WTC11 (cell line): Measurements from ENCODE around the gene NUP62.

ENCODE experiments used
- FOXJ3 ChIP-seq: sonication (generic); formaldehyde crosslinking; IDR thresholded peaks from 2 replicates; pipeline ENCODE4 v1.9.0; 2021; ENCODE audit warnings: missing genetic modification reagents, mild to moderate bottlenecking, borderline replicate concordance
- JUN ChIP-seq: sonication (generic); formaldehyde crosslinking; IDR thresholded peaks from 2 replicates; pipeline ENCODE4 v1.8.0; 2023; ENCODE audit warnings: mild to moderate bottlenecking, missing genetic modification reagents
- NFYB ChIP-seq: sonication (generic); formaldehyde crosslinking; conservative IDR thresholded peaks from 2 replicates; pipeline ENCODE4 v1.8.0; 2022; ENCODE audit warnings: low read depth, missing genetic modification reagents
- PRRX2 ChIP-seq: fragments of 250-450 bp; sonication (Bioruptor Pico); IDR thresholded peaks from 2 replicates; pipeline ENCODE4 v1.8.0; 2021; ENCODE audit warnings: mild to moderate bottlenecking
- RORB ChIP-seq: fragments of 250-450 bp; sonication (Bioruptor Pico); IDR thresholded peaks from 2 replicates; pipeline ENCODE4 v1.9.0; 2021; ENCODE audit warnings: mild to moderate bottlenecking
- SP1 ChIP-seq: sonication (generic); formaldehyde crosslinking; conservative IDR thresholded peaks from 2 replicates; pipeline ENCODE4 v1.8.1; 2022; ENCODE audit warnings: missing genetic modification reagents
- USF2 ChIP-seq: sonication (generic); formaldehyde crosslinking; IDR thresholded peaks from 2 replicates; pipeline ENCODE4 v1.8.1; 2023; ENCODE audit warnings: mild to moderate bottlenecking, missing genetic modification reagents, moderate library complexity
- ZNF138 ChIP-seq: sonication (generic); formaldehyde crosslinking; conservative IDR thresholded peaks from 2 replicates; pipeline ENCODE4 v1.8.1; 2022; ENCODE audit warnings: mild to moderate bottlenecking, moderate library complexity, missing genetic modification reagents
- TF ChIP-seq, protein P1 (sequence below): fragments of 200-600 bp; IDR thresholded peaks from 2 replicates; pipeline ENCODE4 v1.8.0; 2022; ENCODE audit warnings: antibody characterized with exemption
- TF ChIP-seq, protein P2 (sequence below): sonication (generic); formaldehyde crosslinking; IDR thresholded peaks from 2 replicates; pipeline ENCODE4 v1.8.0; 2023; ENCODE audit warnings: missing genetic modification reagents

DNA sequence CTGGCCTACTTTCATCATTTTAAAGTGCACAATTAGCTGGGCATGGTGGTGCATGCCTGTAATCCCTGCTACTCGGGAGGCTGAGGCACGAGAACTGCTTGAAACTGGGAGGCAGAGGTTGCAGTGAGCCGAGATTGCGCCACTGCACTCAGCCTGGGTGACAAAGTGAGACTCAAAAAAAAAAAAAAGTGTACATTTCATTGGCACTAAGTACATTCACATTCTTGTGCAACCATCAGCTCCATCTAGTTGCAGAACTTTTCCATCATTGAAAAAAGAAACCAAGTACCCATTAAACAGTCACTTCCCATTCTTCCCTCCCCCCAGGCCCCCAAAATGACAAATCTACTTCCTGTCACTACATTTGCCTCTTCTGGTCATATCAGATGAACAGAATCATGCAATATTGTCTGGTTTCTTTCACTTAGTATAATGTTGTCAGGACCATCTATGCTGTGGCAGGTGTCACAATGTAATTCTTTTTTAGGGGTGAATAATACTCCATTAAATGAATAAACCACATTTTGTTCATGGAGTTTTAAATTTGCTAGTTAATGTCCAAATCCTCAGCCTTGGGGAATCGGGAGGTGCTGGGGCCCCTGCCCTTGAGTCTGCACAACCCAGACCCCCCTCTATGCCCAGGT is 39.1 kb upstream of the NUP62 start:
- no peak for TF ChIP-seq SP1
- TF ChIP-seq, protein P1, sequence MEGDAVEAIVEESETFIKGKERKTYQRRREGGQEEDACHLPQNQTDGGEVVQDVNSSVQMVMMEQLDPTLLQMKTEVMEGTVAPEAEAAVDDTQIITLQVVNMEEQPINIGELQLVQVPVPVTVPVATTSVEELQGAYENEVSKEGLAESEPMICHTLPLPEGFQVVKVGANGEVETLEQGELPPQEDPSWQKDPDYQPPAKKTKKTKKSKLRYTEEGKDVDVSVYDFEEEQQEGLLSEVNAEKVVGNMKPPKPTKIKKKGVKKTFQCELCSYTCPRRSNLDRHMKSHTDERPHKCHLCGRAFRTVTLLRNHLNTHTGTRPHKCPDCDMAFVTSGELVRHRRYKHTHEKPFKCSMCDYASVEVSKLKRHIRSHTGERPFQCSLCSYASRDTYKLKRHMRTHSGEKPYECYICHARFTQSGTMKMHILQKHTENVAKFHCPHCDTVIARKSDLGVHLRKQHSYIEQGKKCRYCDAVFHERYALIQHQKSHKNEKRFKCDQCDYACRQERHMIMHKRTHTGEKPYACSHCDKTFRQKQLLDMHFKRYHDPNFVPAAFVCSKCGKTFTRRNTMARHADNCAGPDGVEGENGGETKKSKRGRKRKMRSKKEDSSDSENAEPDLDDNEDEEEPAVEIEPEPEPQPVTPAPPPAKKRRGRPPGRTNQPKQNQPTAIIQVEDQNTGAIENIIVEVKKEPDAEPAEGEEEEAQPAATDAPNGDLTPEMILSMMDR, result no peak
- no peak for TF ChIP-seq FOXJ3 (CRISPR knock-in tag)
- TF ChIP-seq USF2 (CRISPR knock-in tag), result no peak
- TF ChIP-seq JUN (CRISPR knock-in tag), result no peak
- TF ChIP-seq PRRX2 (CRISPR knock-in tag), result no peak
- TF ChIP-seq RORB (CRISPR knock-in tag), result no peak
- TF ChIP-seq, protein P2, sequence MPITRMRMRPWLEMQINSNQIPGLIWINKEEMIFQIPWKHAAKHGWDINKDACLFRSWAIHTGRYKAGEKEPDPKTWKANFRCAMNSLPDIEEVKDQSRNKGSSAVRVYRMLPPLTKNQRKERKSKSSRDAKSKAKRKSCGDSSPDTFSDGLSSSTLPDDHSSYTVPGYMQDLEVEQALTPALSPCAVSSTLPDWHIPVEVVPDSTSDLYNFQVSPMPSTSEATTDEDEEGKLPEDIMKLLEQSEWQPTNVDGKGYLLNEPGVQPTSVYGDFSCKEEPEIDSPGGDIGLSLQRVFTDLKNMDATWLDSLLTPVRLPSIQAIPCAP (CRISPR knock-in tag), result no peak
- no peak for TF ChIP-seq NFYB (CRISPR knock-in tag)
- no peak for TF ChIP-seq ZNF138
